Measurements from ENCODE around the gene MAP7.
"Not testable (repeated sequence)": the region's sequence is repeated elsewhere in the genome, so short reads cannot be mapped to it uniquely, and the experiment has no call there.

MAP7 gene

DNA sequence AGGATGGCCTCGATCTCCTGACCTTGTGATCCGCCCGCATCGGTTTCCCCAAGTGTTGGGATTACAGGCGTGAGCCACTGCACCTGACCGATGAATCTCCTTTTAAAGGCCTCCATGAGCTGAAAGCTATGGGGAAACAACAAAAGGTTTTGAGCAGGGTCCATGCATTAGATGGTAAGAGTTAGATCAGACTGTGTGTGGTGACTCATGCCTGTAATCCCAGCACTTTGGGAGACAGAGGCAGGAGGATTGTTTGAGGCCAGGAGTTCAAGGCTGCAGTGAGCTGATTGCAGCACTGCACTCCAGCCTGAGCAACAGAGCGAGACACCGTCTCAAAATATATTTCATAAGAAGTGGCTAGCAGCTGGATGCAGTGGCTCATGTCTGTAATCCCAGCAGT is 219.6 kb downstream of the MAP7 start:
- no peak for DNase-seq

DNA sequence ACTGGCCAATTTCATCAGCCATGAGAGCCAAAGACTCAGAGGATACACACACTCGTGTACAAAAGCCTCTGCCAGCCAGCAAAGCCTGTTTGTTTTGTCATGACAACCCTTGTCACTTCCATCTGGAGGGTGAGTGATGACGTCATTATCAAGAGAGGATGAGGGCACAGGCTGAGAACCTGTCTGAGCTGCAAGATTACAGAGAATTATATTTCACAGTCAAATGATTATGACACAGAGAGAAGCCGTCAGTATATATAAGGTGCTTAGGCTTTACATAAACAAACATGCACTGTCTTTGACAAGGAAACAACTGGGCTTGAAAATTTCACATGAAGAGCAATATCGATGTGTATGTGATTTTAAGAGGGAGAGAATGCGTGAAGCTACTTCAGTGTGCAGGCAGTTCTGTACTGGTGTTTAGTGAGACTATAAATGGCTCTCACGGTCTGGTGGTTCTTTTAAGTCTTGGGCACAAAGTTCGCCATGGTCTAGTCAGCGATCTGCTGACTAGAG is 224.1 kb downstream of the MAP7 start:
- DNase-seq: no peak

DNA sequence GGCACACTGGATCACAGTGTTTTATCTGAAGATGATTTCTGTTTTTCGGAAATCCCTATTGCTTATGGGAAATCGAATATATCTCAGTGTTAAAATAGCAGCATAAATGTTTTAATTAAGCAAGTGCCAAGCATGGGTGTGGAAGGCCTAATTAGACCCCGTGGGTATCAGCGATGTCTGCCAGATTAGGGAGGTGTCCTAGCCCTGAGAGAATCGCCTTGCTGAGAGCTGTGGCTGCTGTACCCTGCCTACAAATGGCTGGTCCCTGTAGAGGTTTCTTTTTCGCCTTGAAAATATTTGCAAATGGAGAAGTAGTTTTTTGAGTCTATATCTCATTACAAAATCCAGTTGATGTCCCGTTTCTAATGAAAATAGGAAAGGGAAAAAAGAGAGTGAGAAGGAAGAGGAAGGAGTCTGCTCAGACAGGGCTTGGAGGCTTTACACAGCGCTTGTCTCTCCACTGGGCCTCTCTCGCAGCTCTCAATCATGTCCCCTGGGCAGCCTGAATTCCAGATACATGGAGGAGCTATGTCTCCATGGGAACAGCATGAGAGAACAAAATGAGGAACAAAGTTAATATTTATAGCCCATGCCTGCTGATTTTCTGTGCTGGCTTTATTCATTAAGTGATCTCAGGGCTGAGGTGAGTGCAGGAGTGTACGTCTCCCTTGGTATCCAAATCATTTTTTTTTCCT is 225.4 kb downstream of the MAP7 start:
- no peak for DNase-seq

DNA sequence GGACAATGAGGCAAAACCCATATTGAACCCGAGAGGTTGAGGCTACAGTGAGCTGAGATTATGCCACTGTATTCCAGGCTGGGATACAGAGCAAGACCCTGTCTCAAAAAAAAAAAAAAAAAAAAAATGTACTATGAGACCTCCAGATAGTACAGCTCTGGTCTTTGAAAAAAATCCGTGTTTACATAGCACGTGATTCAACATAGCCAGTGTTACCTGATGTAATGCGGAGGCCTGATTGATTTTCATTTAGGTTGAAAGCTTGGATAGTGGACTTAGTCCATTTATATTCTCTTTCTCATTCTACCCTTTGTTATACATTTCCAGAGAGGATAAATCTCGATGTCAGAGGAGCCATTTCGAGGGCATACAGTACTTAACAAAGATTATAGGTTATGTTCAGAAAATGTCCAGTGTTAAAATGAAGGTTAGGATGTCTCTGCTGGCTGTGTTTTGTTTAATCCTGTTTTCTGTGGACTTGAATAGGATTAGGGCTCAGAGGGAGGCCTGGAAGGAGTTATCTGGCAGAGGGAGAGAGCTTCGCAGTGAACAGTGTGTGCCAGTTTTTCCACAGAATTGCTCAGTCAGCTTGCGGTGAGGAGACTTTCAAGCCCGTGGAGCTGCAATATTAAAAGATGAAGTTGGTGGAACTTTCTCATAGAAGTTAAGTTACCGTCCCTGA is 226.7 kb downstream of the MAP7 start:
- DNase-seq: no peak

DNA sequence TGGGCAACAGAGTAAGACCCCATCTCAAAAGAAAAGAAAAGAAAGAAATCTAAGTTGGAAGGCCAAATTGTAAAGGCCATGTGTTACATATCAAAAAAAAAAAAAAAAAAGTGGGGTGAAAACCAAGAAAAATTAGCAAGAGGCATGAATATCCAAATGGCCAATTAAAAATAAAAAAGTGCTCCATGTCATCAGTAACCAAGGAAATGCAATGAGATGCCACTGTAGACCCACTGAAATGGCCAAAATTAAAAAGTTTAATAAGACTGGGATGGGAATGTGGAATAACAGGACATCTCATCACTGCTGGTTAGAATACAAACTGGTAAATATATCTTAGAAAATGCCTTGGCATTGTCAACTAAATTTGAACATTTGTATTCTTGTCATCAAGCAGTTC is 230.5 kb downstream of the MAP7 start:
- DNase-seq: no peak

DNA sequence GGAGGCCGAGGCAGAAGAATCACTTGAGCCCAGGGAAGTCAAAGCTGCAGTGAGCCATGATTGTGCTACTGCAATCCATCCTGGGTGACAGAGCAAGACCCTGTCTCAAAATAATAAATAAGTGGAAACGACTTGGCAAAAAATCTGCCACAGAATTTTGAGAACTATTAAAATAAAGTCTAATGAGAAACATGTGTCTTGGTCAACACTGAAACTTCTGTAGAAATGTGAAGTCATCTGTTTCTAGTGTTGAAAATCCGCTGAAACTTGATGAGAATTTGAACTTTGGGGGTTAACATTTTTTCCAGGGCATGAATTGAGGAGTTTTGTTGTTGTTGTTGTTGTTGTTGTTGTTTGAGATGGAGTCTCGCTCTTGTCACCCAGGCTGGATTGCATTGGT is 231.5 kb downstream of the MAP7 start:
- DNase-seq: no peak

DNA sequence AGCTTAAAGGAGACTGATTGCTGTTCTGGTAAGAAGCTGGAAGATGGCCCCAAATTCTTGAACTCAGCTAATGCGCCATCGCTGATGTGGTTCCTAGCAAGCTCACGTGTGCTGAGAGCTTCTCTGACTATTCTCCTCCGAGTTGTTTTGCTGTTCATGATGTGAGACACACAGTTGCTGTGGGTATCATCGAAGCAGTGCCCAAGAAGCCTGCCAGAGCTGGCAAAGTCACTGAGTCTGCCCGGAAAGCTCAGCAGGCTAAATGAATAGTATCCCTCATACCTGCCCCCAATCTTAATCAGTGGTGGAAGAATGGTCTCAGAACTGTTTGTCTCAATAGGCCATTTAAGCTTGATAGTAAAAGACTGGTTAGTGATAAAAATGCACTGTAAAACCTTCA is 232.3 kb downstream of the MAP7 start:
- no peak for DNase-seq

DNA sequence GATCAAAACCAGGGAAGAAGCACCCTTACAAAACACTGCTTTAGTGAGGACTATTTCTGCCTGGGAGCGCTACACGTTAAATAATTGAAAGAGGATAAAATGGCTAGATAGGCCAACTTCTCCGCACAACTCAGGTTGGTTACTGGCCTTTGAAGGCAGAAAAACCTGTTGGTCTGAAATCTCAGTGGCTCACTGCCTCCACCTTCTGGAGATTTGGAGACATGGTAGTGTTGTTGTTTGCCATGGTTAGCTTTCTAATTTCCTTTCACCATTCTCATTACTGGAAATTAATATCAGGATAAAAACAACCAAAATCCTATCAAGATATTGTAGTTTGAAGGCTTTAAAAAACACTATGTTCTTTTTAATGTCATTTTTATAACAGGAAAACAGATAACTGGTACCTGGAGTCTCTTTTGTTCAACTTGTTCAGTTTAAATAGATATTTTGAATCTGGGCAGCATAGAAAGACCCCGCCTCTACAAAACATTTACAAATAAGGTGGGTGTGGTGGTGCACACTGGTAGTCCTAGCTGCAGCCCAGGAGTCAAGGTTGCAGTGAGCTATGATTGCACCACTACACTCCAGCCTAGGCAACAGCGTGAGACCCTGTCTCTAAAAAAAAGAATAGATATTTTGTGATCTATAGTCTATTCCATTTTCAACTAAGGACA is 233.1 kb downstream of the MAP7 start:
- peak; percentile 55 for DNase-seq

DNA sequence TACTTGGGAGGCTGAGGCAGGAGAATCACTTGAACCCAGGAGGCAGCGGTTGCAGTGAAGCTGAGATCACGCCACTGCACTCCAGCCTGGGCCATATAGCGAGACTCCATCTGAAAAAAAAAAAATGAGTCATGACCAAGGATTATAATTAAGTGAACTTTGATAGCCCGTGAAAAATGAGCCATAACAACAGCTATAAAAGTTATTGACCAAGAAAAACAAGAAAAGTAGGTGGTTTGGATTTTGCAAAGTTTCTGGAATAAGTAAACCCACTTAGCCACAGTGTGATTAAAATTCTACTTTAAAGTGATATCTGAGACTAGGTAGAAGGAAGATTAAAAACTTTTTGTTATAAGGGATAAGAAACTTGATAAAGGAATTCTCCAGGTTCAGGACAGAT is 234.6 kb downstream of the MAP7 start:
- DNase-seq: no peak

DNA sequence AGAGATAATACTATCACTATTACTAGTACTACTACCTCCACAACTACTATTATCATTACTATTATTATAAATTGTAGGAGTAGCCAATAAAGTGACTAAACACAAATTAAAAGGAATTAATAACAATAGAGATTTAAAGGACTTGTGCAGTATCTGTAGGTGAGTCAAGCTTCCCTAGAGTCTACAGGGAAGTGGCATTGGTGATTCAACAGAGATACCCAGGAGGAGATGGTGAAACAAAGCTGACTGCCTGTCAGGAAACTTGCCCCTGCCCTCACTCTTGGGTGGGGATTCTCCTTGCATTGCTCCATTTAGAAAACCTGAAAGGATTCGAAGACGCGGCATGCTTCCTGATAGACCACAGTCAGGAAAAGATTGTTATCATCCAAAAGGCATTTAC is 237.2 kb downstream of the MAP7 start:
- DNase-seq: no peak

DNA sequence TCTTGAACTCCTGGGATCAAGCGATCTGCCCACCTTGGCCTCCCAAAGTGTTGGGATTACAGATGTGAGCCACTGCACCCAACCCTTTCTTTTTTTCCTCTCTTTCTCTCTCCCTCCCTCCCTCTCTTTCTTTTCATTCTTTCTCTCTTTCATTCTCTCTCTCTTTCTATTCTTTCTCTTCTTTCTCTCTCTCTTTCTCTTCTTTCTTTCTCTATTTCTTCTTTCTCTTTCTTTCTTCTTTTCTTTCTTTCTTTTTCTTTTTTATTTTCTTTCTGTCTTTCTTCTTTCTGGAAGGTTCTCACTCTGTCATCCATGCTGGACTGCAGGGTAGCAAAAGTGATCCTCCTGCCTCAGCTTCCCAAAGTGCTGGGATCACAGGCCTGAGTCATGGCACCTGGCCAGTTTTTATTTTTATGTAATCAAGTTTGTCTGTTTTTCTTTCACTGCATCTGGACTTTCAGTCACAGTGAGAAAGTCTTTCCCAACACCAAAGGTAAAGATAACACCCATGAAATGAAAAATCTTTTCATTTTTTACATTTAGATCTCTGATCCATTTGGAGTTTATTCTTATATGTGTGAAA is 240.4 kb downstream of the MAP7 start:
- DNase-seq: no peak

DNA sequence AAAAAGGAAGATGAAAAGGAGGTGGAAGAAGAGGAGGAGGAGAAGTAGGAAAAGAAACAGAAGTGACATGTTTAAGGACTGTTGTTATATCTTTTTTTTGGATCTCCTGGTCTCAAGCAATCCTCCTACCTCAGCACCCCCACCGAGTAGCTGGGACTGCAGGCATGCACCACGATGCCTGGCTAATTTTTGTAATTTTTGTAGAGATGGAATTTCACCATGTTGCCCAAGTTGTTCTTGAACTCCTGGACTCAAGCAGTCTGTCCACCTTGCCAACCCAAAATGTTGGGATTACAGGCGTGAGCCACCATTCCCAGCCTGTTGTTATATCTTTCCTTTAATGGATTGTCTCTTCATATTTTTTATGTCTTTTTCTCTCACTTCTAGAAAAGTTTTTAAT is 241.1 kb downstream of the MAP7 start:
- DNase-seq: no peak

DNA sequence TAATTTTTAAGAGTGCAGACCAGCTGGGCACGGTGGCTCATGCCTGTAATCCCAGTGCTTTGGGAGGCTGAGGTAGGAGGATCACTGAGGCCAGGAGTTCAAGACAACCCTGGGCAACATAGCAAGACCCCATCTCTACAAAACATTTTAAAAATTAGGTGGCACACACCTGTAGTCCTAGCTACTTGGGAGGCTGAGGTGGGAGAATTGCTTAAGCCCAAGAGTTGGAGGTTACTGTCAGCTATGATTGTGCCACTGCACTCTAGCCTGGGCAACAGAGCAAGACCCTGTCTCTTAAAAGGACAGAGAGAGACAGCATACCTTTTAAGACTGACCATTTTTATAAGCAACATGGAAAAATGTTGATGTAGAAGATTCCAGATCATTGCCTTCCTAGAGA is 241.8 kb downstream of the MAP7 start:
- not testable (repeated sequence) for DNase-seq

DNA sequence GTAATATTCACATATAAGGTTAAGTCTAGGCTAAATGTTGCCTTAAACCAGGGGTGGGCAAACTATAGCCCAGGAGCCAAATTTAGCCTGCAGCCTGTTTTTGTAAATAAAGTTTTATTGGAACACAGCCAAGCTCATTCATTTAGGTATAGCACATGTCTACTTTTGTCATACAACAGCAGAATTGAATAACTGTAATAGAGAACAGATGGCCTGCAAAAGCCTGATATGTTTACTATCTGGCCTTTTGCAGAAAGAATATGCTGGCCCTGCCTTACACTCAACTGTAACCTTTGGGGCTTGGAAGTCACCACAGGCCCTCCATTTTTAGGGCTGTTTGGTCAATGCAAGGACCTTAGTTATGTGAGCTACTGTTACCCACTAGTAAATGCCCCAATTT is 242.9 kb downstream of the MAP7 start:
- no peak for DNase-seq

DNA sequence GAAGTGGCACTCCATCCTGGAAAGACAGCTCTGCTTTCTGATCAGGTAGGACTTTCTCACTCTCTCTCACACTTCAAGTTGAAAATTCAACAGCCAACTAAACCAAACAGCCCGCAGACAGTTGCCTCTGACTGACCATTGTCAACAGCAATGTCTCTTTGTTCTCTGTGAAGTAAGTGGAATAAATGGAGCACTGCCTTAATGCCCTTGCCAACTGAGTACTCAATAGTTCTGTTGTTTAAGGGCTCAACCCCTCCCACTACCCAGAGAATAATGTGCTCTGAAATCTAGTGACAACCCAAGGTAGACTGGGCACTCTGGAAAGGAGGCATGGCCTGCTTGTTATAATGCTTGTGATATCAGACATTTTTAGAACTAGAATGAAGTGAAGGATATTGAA is 243.8 kb downstream of the MAP7 start:
- DNase-seq: no peak

DNA sequence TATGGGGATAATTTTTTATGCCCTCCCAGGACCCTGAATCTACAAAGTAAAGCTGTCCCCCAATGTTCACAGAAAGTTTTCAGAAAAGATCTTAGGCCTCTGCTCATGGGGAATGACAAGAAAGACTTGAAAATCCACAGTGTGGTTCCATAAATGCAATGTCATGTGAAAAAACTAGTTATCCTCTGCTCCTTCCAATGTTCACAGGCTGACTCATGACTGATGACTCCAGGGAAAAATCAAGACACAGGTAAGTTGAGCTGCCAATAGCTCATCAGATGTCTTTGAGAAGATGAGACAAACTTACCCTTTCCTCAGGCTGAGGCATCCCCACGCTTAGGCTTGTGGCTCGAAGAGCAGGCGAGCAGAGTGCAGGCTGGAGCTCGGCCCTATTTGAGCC is 245.8 kb downstream of the MAP7 start:
- DNase-seq: no peak

DNA sequence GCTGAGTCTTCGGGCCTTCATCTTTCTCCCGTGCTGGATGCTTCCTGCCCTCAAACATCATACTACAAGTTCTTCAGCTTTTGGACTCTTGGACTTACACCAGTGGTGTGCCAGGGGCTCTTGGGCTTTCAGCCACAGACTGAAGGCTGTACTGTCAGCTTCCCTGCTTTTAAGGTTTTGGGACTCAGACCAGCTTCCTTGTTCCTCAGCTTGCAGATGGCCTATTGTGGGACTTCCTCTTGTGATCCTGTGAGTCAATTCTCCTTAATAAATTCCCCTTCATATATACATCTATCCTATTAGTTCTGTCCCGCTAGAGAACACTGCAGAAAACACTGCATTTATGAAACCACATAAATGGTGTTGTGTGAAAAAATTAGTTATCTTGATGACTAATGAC is 246.7 kb downstream of the MAP7 start:
- no peak for DNase-seq

DNA sequence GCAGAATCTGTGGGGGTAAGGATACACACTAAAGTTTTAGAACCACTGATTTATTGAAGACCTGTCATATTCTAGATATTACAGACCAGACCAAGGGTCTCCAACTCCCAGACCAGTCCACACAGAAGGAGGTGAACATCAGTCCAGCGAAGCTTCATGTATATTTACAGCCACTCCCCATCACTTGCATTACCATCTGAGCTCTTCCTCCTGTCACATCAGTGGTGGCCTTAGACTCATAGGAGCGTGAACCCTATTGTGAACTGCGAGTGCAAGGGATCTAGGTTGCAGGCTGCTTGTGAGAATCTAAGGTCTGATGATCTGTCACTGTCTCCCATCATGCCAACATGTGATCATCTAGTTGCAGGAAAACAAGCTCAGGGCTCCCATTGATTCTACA is 255.6 kb downstream of the MAP7 start:
- DNase-seq: no peak
